Uterus (tissue), 4 donors: ENCODE data around the gene PTGER1. TPM values are rescaled to one million over a fixed set of nuclear protein-coding genes. Genes with fewer than 3 reads are reported as not detected.

Experiments used
- DNase-seq, 2 donors: peaks; one replicate each; pipeline ENCODE4 v3.0.0-alpha.2; 2019 to 2020
- H3K27ac ChIP-seq, 2 donors: fragments of 200-600 bp; sonication (generic); 1 replicate in 1 of 2; 2 replicates in 1 of 2; pipeline ENCODE4 v1.5.1; 2016 to 2018
- H3K27me3 ChIP-seq, 2 donors: fragments of 200-600 bp; sonication (generic); one replicate each; pipeline ENCODE4 v1.5.1; 2018 to 2019; ENCODE audit warnings: control low read depth in 1 of 2
- H3K36me3 ChIP-seq, 2 donors: fragments of 200-600 bp; sonication (generic); one replicate each; pipeline ENCODE4 v1.5.1; 2019; ENCODE audit warnings: control low read depth in 1 of 2
- H3K4me1 ChIP-seq, 2 donors: fragments of 200-600 bp; sonication (generic); one replicate each; pipeline ENCODE4 v1.5.1; 2018 to 2019; ENCODE audit warnings: control low read depth in 1 of 2
- H3K4me3 ChIP-seq, 2 donors: fragments of 200-600 bp; sonication (generic); 1 replicate in 1 of 2; 2 replicates in 1 of 2; pipeline ENCODE4 v1.5.1; 2018 to 2019; ENCODE audit warnings: mild to moderate bottlenecking in 1 of 2
- H3K9me3 ChIP-seq, 2 donors: fragments of 200-600 bp; sonication (generic); one replicate each; pipeline ENCODE4 v1.5.1; 2019; ENCODE audit warnings: control low read depth in 1 of 2
- POLR2A ChIP-seq, 2 donors: fragments of 450-650 bp; IDR thresholded peaks; one replicate each; pipeline ENCODE4 v1.6.1; 2016; ENCODE audit warnings: antibody characterized with exemption in 2 of 2, mild to moderate bottlenecking in 1 of 2, moderate library complexity in 1 of 2
- intact Hi-C: fragments of 100-400 bp; cut with DNase I; formaldehyde crosslinking; loops from one replicate; pipeline ENCODE4 v1.15.1; 2023; ENCODE audit warnings: low total_unique reads
- total RNA-seq, 4 donors: library from RNA; depleted of rRNA in 3 of 4; stranded (reverse); fragments of >200 nt in 3 of 4; gene quantifications; one replicate each; pipeline versions ENCODE4 v1.1.0 to v1.2.4, GENCODE V29; 2014 to 2023
- TF ChIP-seq, protein P1 (sequence below), 4 experiments: fragments of 200-600 bp in 2 of 4; fragments of 450-650 bp in 2 of 4; sonication (generic) in 2 of 4; IDR thresholded peaks; one replicate each; pipeline ENCODE4 v1.5.1; 2016 to 2019; ENCODE audit warnings: antibody characterized with exemption in 4 of 4, mild to moderate bottlenecking in 2 of 4, moderate library complexity in 1 of 4
- donor health status: DM: yes; HTN: yes; CAD: no.

The PTGER1 gene
- total RNA-seq, 4 donors from 2014 or later = 0.30 to 1.2 TPM; not detected in 2

DNA sequence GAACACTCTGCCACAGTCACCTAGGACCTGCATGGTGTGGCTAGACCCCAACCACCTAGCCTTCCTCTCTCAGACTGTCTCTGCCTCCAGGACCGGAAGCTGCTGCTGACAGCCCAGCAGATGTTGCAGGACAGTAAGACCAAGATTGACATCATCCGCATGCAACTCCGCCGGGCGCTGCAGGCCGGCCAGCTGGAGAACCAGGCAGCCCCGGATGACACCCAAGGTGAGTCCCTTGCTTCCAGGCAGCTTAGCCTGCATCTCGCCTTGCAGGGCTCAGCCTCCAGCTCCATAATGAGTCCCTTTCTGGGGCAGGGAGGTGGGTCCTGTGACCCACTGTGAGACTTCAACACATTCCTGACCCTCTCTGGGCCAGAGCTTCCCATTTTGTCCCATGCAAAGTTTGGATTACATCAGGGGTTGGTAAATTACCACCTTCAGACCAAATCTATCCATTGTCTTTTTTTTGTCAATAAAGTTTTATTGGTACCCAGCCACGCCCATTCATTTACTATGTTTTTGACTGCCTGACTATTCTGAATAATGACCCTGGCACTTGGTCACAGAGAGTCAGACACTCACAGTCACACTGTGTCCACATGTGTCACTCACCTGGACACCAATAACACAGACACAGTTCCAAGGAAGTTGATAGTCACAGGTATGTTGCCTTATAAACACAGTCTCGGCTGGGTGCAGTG, 28.7 kb downstream of the PTGER1 start:
- no peaks in the 10 kb centered on the region for H3K36me3 ChIP-seq
- DNase-seq = no peak
- H3K4me3 ChIP-seq = no peak overlapping the region

DNA sequence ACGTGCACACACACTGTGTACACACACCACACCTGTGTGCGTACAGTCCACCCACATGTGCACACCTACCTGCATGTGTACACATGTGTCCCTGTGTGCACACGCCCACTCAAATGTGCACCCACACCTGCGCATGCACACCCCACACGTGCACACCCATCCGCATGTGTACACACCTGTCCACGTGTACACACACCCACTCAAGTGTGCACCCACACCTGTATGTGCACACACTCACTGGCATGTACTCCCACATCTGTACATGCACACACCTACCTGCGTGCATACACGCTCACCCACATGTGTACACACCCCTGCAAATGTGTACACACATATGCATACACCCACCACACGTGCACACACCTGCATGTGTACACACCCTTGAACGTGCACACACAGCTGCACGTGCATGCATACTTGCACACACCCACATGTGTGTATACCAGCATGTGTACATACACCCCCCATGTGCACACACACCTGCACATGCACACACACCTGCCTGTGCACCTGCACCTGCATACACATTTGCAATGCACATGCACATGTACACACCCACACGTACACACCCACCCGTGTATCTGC, 31.4 kb downstream of the PTGER1 start:
- Histone ChIP-seq H3K9me3 (no peaks in the 10 kb centered on the region), H3K27ac (no peak overlapping the region), H3K4me3 (no peak overlapping the region), H3K27me3 (no peaks in the 10 kb centered on the region), H3K4me1 (peaks cover 0 to 6% of the 10 kb centered on the region in 2 donors), H3K36me3 (no peaks in the 10 kb centered on the region)
- no peak for DNase-seq
- TF ChIP-seq, protein P1, sequence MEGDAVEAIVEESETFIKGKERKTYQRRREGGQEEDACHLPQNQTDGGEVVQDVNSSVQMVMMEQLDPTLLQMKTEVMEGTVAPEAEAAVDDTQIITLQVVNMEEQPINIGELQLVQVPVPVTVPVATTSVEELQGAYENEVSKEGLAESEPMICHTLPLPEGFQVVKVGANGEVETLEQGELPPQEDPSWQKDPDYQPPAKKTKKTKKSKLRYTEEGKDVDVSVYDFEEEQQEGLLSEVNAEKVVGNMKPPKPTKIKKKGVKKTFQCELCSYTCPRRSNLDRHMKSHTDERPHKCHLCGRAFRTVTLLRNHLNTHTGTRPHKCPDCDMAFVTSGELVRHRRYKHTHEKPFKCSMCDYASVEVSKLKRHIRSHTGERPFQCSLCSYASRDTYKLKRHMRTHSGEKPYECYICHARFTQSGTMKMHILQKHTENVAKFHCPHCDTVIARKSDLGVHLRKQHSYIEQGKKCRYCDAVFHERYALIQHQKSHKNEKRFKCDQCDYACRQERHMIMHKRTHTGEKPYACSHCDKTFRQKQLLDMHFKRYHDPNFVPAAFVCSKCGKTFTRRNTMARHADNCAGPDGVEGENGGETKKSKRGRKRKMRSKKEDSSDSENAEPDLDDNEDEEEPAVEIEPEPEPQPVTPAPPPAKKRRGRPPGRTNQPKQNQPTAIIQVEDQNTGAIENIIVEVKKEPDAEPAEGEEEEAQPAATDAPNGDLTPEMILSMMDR (IDR thresholded peaks at IDR 0.05) = no peak
- TF ChIP-seq POLR2A (IDR thresholded peaks at IDR 0.05) = no peak
- intact Hi-C loops = no loop called here

More for the DNA sequence above, 28.7 kb downstream of the PTGER1 start:
- TF ChIP-seq POLR2A (IDR thresholded peaks at IDR 0.05) = no peak
- TF ChIP-seq, protein P1 (IDR thresholded peaks at IDR 0.05) = no peak
- Histone ChIP-seq H3K4me1 (no peaks in the 10 kb centered on the region), H3K27me3 (no peaks in the 10 kb centered on the region), H3K9me3 (no peaks in the 10 kb centered on the region), H3K27ac (no peak overlapping the region)
- intact Hi-C loops = no loop called here

DNA sequence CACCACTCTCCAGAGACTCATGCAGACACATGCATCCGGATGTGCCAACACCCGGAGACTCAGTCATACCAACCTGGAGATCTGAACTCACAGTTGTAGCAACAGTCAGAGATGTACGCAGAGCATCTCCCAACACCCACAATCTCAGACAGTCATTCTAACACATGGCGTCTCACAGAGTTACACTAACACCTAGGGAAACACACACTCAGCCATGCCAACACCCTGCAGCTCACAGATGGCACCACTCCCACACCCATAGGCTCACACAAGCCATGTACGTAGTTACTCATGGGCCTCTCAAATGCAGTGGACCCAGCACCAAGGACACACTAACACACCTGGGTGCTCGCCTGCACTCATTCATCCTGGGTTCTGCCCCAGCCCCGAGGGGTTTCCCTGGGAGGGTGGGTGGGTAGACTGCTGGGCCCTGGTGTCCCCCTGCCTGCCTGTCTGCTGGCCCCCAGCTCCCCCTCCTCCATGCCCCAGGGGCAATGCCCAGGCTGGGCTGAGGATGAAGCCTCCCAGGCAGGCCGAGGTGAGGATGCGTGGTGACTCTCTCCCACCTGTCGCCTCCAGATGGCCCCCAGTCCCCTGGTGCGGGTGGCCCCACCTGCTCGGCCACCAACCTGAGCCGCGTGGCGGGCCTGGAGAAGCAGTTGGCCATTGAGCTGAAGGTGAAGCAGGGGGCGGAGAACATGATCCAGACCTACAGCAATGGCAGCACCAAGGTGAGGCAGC, 32.1 kb downstream of the PTGER1 start:
- TF ChIP-seq POLR2A (IDR thresholded peaks at IDR 0.05) = no peak
- TF ChIP-seq, protein P1 (IDR thresholded peaks at IDR 0.05) = no peak
- no peak overlapping the region for H3K4me3 ChIP-seq
- H3K27me3 ChIP-seq = no peaks in the 10 kb centered on the region
- H3K4me1 ChIP-seq = peaks cover 0 to 11% of the 10 kb centered on the region in 2 donors
- H3K27ac ChIP-seq = no peak overlapping the region
- DNase-seq = no peak
- intact Hi-C loops = no loop called here
- H3K9me3 ChIP-seq = no peaks in the 10 kb centered on the region
- no peaks in the 10 kb centered on the region for H3K36me3 ChIP-seq

- Histone ChIP-seq H3K27me3 (no peaks in the 10 kb centered on the region), H3K9me3 (no peaks in the 10 kb centered on the region), H3K36me3 (no peaks in the 10 kb centered on the region), H3K4me3 (no peak overlapping the region), H3K4me1 (peaks cover 0 to 11% of the 10 kb centered on the region in 2 donors), H3K27ac (no peak overlapping the region)
- TF ChIP-seq, protein P1 (IDR thresholded peaks at IDR 0.05) = no peak
- TF ChIP-seq POLR2A (IDR thresholded peaks at IDR 0.05) = no peak
- intact Hi-C loops = no loop called here
- no peak for DNase-seq
These were observed 33.9 kb downstream of the PTGER1 start for GRCh38 chr19:14441041-14441938.
